Measurements from ENCODE around the gene SRRM3. TPM values are rescaled to one million over a fixed set of nuclear protein-coding genes. Genes with fewer than 3 reads are reported as not detected.

Gene SRRM3
- total RNA-seq, 4 donors from 2014 or later = 0.22 to 3.1 (median 2.4) TPM

GRCh38 chr7:76231071-76231470 lies 29.4 kb downstream of the SRRM3 start:
- no peak for DNase-seq (ENCODE audit: low spot score in 2 of 2)
- 61 to 67% methylated on average over 5 to 6 of the region's 6 CpGs for WGBS, 2 donors
- peaks cover 0 to 9% (median 0%) of the 10 kb centered on the region in 4 donors for H3K4me1 ChIP-seq
- H3K36me3 ChIP-seq = no peaks in the 10 kb centered on the region
- peaks cover 0 to 89% of the 10 kb centered on the region in 2 donors for H3K27me3 ChIP-seq
- H3K4me3 ChIP-seq = no peak overlapping the region
- H3K9me3 ChIP-seq = no peaks in the 10 kb centered on the region
- H3K27ac ChIP-seq = no peak overlapping the region
- TF ChIP-seq POLR2A (IDR thresholded peaks at IDR 0.05) = no peak
- no peak for TF ChIP-seq EP300 (IDR thresholded peaks at IDR 0.05)
- TF ChIP-seq CTCF (IDR thresholded peaks at IDR 0.05) = no peak

- H3K36me3 ChIP-seq = no peaks in the 10 kb centered on the region
- no peak for DNase-seq (ENCODE audit: low spot score in 2 of 2)
- H3K27me3 ChIP-seq = peaks cover 0 to 89% of the 10 kb centered on the region in 2 donors
- 40 to 45% methylated on average over 9 of the region's 9 CpGs for WGBS, 2 donors
- H3K27ac ChIP-seq = no peak overlapping the region
- no peaks in the 10 kb centered on the region for H3K9me3 ChIP-seq
- no peak overlapping the region for H3K4me3 ChIP-seq
- no peak for TF ChIP-seq CTCF (IDR thresholded peaks at IDR 0.05)
- TF ChIP-seq POLR2A (IDR thresholded peaks at IDR 0.05) = no peak
- no peak for TF ChIP-seq EP300 (IDR thresholded peaks at IDR 0.05)
- peaks cover 0 to 9% (median 0%) of the 10 kb centered on the region in 4 donors for H3K4me1 ChIP-seq
Measured at GRCh38 chr7:76231583-76231982, 29.9 kb downstream of the SRRM3 start.

- no peak for DNase-seq (ENCODE audit: low spot score in 2 of 2)
- peaks cover 0 to 9% (median 0%) of the 10 kb centered on the region in 4 donors for H3K4me1 ChIP-seq
- no peak overlapping the region for H3K27ac ChIP-seq
- H3K27me3 ChIP-seq = peaks cover 0 to 90% of the 10 kb centered on the region in 2 donors
- H3K9me3 ChIP-seq = no peaks in the 10 kb centered on the region
- TF ChIP-seq CTCF (IDR thresholded peaks at IDR 0.05) (no peak), EP300 (IDR thresholded peaks at IDR 0.05) (no peak), POLR2A (IDR thresholded peaks at IDR 0.05) (no peak)
- no peaks in the 10 kb centered on the region for H3K36me3 ChIP-seq
- H3K4me3 ChIP-seq = no peak overlapping the region
- WGBS, 2 donors = 69 to 73% methylated on average over 10 of the region's 10 CpGs
Measured at GRCh38 chr7:76232698-76233097, 31.0 kb downstream of the SRRM3 start.

GRCh38 chr7:76233538-76234281 lies 32.0 kb downstream of the SRRM3 start:
- WGBS, 2 donors = 67 to 75% methylated on average over 5 of the region's 5 CpGs
- H3K27ac ChIP-seq = no peak overlapping the region
- H3K9me3 ChIP-seq = no peaks in the 10 kb centered on the region
- peaks cover 0 to 9% (median 0%) of the 10 kb centered on the region in 4 donors for H3K4me1 ChIP-seq
- H3K4me3 ChIP-seq = no peak overlapping the region
- no peaks in the 10 kb centered on the region for H3K36me3 ChIP-seq
- TF ChIP-seq POLR2A (IDR thresholded peaks at IDR 0.05) (no peak), EP300 (IDR thresholded peaks at IDR 0.05) (no peak), CTCF (IDR thresholded peaks at IDR 0.05) (no peak)
- peaks cover 0 to 88% of the 10 kb centered on the region in 2 donors for H3K27me3 ChIP-seq
- DNase-seq (ENCODE audit: low spot score in 2 of 2) = no peak

- Histone ChIP-seq H3K4me1 (peaks cover 0 to 9% (median 0%) of the 10 kb centered on the region in 4 donors), H3K4me3 (no peak overlapping the region), H3K9me3 (no peaks in the 10 kb centered on the region), H3K36me3 (no peaks in the 10 kb centered on the region), H3K27ac (no peak overlapping the region), H3K27me3 (peaks cover 0 to 85% of the 10 kb centered on the region in 2 donors)
- WGBS, 2 donors = 60 to 64% methylated on average over 4 of the region's 4 CpGs
- DNase-seq (ENCODE audit: low spot score in 2 of 2) = no peak
- no peak for TF ChIP-seq POLR2A (IDR thresholded peaks at IDR 0.05)
- TF ChIP-seq CTCF (IDR thresholded peaks at IDR 0.05) = no peak
- no peak for TF ChIP-seq EP300 (IDR thresholded peaks at IDR 0.05)
Measured at GRCh38 chr7:76234282-76234584, 32.5 kb downstream of the SRRM3 start.

Measured in tibial nerve (tissue), 4 donors.